ENCODE data around the gene TGFB3.

The TGFB3 gene

DNA sequence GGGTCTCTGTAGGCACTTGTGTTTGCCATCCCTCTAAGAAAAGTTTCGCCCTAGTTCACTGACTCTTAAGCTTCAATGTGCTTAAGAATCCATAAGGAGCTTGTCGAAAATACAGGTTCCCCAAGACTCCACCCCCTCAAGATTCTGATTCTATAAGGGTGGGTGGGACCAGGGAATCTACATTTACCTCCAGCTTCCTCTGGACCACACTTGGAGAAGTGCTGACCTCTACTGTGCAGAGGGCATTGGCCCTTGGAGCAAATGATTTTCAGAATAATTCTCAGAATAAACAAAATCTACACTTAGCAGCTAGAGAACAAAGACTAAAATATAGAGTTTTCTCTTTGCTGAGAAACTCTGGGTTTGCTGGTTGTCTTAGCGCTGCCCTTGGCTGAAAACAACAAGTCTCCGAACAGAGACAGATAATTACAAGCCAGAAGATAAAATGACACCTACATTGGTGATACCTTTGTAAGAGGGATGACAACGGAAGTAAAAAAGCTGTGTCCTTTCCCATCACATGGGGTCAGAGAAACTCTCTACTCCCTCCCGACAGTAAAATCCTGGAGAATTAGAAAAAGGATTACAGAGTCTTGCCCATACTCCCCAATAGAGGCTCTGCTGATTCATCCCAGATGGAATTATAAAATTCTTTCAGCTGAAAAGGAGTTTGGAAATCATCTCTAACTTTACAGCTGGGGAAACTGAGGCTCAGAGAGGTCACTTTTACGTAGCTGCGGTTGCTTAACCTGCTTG, 4.8 kb downstream of the TGFB3 start:
- no peak overlapping the region for H3K4me3 ChIP-seq (ENCODE audit: low read depth, low read length)
- TF ChIP-seq, protein P1, sequence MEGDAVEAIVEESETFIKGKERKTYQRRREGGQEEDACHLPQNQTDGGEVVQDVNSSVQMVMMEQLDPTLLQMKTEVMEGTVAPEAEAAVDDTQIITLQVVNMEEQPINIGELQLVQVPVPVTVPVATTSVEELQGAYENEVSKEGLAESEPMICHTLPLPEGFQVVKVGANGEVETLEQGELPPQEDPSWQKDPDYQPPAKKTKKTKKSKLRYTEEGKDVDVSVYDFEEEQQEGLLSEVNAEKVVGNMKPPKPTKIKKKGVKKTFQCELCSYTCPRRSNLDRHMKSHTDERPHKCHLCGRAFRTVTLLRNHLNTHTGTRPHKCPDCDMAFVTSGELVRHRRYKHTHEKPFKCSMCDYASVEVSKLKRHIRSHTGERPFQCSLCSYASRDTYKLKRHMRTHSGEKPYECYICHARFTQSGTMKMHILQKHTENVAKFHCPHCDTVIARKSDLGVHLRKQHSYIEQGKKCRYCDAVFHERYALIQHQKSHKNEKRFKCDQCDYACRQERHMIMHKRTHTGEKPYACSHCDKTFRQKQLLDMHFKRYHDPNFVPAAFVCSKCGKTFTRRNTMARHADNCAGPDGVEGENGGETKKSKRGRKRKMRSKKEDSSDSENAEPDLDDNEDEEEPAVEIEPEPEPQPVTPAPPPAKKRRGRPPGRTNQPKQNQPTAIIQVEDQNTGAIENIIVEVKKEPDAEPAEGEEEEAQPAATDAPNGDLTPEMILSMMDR (conservative IDR thresholded peaks at IDR 0.05; ENCODE audit: low read depth, low read length), result no peak
- no peak for DNase-seq (ENCODE audit: low read depth)

DNA sequence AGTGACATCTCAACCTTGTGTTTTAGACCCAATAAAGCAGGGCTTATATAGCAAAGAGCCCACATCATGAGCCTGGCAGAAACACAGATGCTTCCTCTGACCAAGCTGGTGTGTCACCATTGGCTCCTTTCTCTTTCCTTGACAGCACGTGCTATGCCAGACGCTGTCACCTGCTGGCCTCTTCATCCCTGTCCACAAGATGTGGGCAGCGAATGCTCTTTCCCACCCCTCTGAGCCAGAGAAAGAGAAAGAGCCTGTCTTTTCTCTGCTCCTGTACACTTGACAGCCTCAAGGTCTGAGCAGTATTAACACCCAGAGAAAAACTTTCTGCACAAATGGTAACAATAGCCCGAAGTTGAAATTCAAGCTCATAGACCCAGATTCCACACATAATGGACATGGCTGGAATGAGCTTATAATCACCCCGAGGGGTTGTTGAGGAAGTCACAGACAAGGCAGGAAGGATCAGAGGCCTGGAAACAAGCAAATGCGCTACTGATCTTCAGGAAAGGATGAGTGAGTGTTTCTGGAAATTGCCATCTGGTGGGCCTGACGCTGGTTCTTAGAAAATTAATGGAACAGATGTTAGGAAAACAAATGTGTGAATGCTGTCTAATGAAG, 8.9 kb downstream of the TGFB3 start:
- TF ChIP-seq, protein P1 (conservative IDR thresholded peaks at IDR 0.05; ENCODE audit: low read depth, low read length), result no peak
- no peak overlapping the region for H3K4me3 ChIP-seq (ENCODE audit: low read depth, low read length)
- DNase-seq (ENCODE audit: low read depth), result no peak

- DNase-seq (ENCODE audit: low read depth), result no peak
- TF ChIP-seq, protein P1 (conservative IDR thresholded peaks at IDR 0.05; ENCODE audit: low read depth, low read length), result no peak
These were observed 10.3 kb downstream of the TGFB3 start for GRCh38 chr14:75971509-75971908.

GRCh38 chr14:75970989-75971388, 10.8 kb downstream of the TGFB3 start:
- DNase-seq (ENCODE audit: low read depth), result no peak
- H3K4me3 ChIP-seq (ENCODE audit: low read depth, low read length), result no peak overlapping the region
- TF ChIP-seq, protein P1 (conservative IDR thresholded peaks at IDR 0.05; ENCODE audit: low read depth, low read length), result no peak

More at GRCh38 chr14:75971509-75971908, 10.3 kb downstream of the TGFB3 start:
- H3K4me3 ChIP-seq (ENCODE audit: low read depth, low read length), result no peak overlapping the region

- no peak for DNase-seq (ENCODE audit: low read depth)
- no peak overlapping the region for H3K4me3 ChIP-seq (ENCODE audit: low read depth, low read length)
- TF ChIP-seq, protein P1 (conservative IDR thresholded peaks at IDR 0.05; ENCODE audit: low read depth, low read length), result no peak
These were observed 11.9 kb downstream of the TGFB3 start for GRCh38 chr14:75969891-75970290.

DNA sequence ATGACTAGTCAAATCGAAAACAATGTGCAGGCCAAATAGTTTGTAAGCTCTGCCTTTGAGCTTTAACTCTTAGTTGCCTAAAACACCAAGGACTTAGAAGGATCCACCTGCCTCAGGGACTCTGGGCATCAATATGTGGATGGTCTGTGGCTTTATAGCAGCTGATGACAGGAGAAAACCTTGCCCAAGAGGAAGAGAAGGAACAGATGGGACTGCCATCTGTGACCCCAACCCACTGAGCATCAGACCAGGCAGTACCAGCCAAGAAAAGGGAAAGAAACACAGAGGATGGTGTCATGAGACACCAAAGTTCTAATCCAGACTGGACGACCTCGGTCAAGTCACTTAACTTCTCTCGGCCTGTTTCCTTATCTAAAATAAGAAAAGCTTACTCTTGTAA, 12.7 kb downstream of the TGFB3 start:
- no peak overlapping the region for H3K4me3 ChIP-seq (ENCODE audit: low read depth, low read length)
- TF ChIP-seq, protein P1 (conservative IDR thresholded peaks at IDR 0.05; ENCODE audit: low read depth, low read length), result no peak
- DNase-seq (ENCODE audit: low read depth), result no peak

DNA sequence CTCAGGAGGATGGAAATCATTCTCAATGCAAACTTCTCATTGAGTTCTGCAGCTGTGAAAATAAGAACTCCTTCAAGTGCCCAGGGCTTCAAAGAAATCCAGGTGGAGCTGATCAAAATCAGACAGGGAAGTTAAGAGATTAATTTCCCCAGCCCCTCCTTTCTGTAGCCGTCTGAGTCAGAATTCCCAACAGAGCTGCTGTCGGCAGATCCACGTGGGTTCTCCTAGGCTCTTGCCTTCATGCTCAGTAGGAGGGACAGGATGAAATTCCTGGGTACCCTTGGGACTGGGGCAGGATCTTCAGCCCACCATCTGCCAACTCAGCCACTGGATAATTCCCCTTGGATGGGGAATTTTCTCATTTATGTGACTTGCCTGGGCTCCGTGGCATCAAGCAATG, 13.3 kb downstream of the TGFB3 start:
- TF ChIP-seq, protein P1 (conservative IDR thresholded peaks at IDR 0.05; ENCODE audit: low read depth, low read length), result no peak
- DNase-seq (ENCODE audit: low read depth), result peak; percentile 46
- H3K4me3 ChIP-seq (ENCODE audit: low read depth, low read length), result no peak overlapping the region

Data from choroid plexus epithelial cell (primary cell).